HUES64 (cell line): ENCODE measurements around the gene DGKD.

Experiments used
- H3K27ac ChIP-seq: 2 replicates; pipeline ENCODE4 v1.7.0; 2013; ENCODE audit warnings: low read depth, low read length, inconsistent platforms
- H3K27me3 ChIP-seq: 2 replicates; pipeline ENCODE4 v1.6.1; 2013; ENCODE audit warnings: mild to moderate bottlenecking, low read length; ENCODE audit not compliant: insufficient read depth
- H3K36me3 ChIP-seq: 2 replicates; pipeline ENCODE4 v1.6.1; 2013; ENCODE audit warnings: mild to moderate bottlenecking, low read length; ENCODE audit not compliant: insufficient read depth
- H3K4me1 ChIP-seq: 2 replicates; pipeline ENCODE4 v1.6.1; 2013; ENCODE audit warnings: mild to moderate bottlenecking, low read length, moderate library complexity; ENCODE audit not compliant: insufficient read depth
- H3K4me3 ChIP-seq: 2 replicates; pipeline ENCODE4 v1.5.1; 2013; ENCODE audit warnings: mild to moderate bottlenecking, low read length, moderate library complexity
- H3K9ac ChIP-seq: 2 replicates; pipeline ENCODE4 v1.6.1; 2013; ENCODE audit warnings: mild to moderate bottlenecking, low read depth, low read length
- H3K9me3 ChIP-seq: 2 replicates; pipeline ENCODE4 v1.6.1; 2013; ENCODE audit warnings: low read depth, low read length; ENCODE audit not compliant: insufficient read depth
- WGBS: fragments of 150-250, 120-280 bp; methylation state at CpG from one replicate; pipeline ENCODE4 v1.1.7; 2013; ENCODE audit warnings: missing lambda C conversion rate; 5-methylcytosine and 5-hydroxymethylcytosine counted together

The DGKD gene

GRCh38 chr2:233422050-233422639 is 67.9 kb downstream of the DGKD start:
- Histone ChIP-seq H3K36me3 (no peaks in the 10 kb centered on the region), H3K9ac (no peak overlapping the region), H3K27ac (no peak overlapping the region), H3K27me3 (no peaks in the 10 kb centered on the region), H3K9me3 (no peaks in the 10 kb centered on the region), H3K4me1 (peaks cover 15% of the 10 kb centered on the region), H3K4me3 (no peak overlapping the region)
- 92% methylated on average over 13 of the region's 13 CpGs for WGBS

GRCh38 chr2:233422649-233423551 is 68.6 kb downstream of the DGKD start:
- 95% methylated on average over 12 of the region's 12 CpGs for WGBS
- Histone ChIP-seq H3K27me3 (no peaks in the 10 kb centered on the region), H3K9me3 (no peaks in the 10 kb centered on the region), H3K4me1 (peaks cover 15% of the 10 kb centered on the region), H3K36me3 (no peaks in the 10 kb centered on the region), H3K9ac (no peak overlapping the region), H3K27ac (no peak overlapping the region), H3K4me3 (no peak overlapping the region)

- Histone ChIP-seq H3K4me1 (peaks cover 15% of the 10 kb centered on the region), H3K27me3 (no peaks in the 10 kb centered on the region), H3K9ac (no peak overlapping the region), H3K36me3 (no peaks in the 10 kb centered on the region), H3K27ac (no peak overlapping the region), H3K4me3 (no peak overlapping the region), H3K9me3 (no peaks in the 10 kb centered on the region)
- WGBS = 91% methylated on average over 6 of the region's 6 CpGs
Observed at GRCh38 chr2:233423552-233423860, 69.2 kb downstream of the DGKD start.

- no peak overlapping the region for H3K27ac ChIP-seq
Observed at GRCh38 chr2:233424154-233424951, 70.1 kb downstream of the DGKD start.

DNA sequence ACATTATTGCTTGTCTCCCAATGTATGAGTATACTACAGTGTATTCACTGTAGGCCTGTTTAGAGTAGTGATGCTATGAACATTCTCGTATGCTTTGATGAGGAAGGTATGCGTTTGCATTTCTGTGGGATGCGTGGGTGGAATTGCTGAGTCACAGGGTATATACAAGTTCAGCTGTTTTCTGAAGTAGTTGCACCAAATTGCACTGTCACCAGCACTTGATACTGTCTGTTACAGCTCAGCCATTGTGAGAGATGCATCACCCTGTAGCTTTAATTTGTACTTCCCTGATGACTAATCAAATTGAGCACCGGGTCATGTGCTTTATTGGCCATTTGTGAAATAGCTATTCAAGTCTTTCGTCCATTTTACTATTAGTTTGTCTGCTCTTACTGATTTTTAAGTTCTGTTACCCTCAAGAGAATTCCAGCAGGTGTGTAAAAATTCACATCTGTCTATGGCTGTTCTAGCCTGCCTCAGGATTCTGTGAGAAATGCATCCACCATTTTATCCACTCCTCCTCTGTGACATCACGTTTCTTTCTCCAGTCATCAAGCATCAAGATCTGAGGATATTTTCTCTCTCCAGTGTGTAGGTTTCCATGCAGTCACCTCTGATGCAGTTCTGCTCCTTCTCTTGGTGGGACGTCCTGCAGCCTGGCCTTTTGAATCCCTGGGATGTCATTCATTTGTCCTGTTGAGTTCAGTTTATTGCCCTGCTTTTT is 72.5 kb downstream of the DGKD start:
- 94% methylated on average over 7 of the region's 7 CpGs for WGBS
- H3K9me3 ChIP-seq = no peaks in the 10 kb centered on the region
- no peaks in the 10 kb centered on the region for H3K4me1 ChIP-seq
- H3K27me3 ChIP-seq = no peaks in the 10 kb centered on the region
- H3K9ac ChIP-seq = no peak overlapping the region
- H3K36me3 ChIP-seq = no peaks in the 10 kb centered on the region
- no peak overlapping the region for H3K27ac ChIP-seq
- H3K4me3 ChIP-seq = no peak overlapping the region

More at GRCh38 chr2:233424154-233424951, 70.1 kb downstream of the DGKD start:
- Histone ChIP-seq H3K36me3 (no peaks in the 10 kb centered on the region), H3K9ac (no peak overlapping the region), H3K9me3 (no peaks in the 10 kb centered on the region), H3K27me3 (no peaks in the 10 kb centered on the region), H3K4me1 (peaks cover 11% of the 10 kb centered on the region), H3K4me3 (no peak overlapping the region)
- WGBS = 94% methylated on average over 16 of the region's 16 CpGs

DNA sequence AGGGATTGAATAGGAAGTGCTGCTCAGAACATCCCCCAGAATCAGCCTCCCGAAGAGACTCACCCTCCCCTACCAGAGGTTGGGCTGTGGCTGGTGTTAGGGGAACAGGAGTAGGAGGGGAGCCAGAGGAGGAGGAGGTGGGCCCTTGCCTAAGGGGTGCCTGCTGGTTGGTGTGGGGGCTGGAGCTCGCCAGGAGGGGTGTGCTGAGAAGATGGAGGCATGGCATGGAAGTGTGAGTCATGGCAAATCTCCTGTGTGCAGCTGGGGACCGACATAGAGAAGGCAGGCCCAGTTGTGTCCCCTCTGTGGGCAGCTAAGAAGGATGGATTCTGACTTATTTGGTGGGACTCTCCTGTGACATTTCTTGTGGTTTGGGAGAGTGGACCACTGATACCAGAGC is 73.7 kb downstream of the DGKD start:
- 88% methylated on average over 2 of the region's 3 CpGs for WGBS

GRCh38 chr2:233428438-233428837 is 74.1 kb downstream of the DGKD start:
- no peak overlapping the region for H3K9ac ChIP-seq
- no peaks in the 10 kb centered on the region for H3K27me3 ChIP-seq
- no peaks in the 10 kb centered on the region for H3K4me1 ChIP-seq
- H3K27ac ChIP-seq = no peak overlapping the region
- no peaks in the 10 kb centered on the region for H3K9me3 ChIP-seq
- H3K36me3 ChIP-seq = no peaks in the 10 kb centered on the region
- H3K4me3 ChIP-seq = no peak overlapping the region
- WGBS = 96% methylated on average over 7 of the region's 7 CpGs

More for the DNA sequence above, 73.7 kb downstream of the DGKD start:
- Histone ChIP-seq H3K4me1 (no peaks in the 10 kb centered on the region), H3K9me3 (no peaks in the 10 kb centered on the region), H3K27me3 (no peaks in the 10 kb centered on the region), H3K4me3 (no peak overlapping the region), H3K9ac (no peak overlapping the region), H3K36me3 (no peaks in the 10 kb centered on the region), H3K27ac (no peak overlapping the region)

DNA sequence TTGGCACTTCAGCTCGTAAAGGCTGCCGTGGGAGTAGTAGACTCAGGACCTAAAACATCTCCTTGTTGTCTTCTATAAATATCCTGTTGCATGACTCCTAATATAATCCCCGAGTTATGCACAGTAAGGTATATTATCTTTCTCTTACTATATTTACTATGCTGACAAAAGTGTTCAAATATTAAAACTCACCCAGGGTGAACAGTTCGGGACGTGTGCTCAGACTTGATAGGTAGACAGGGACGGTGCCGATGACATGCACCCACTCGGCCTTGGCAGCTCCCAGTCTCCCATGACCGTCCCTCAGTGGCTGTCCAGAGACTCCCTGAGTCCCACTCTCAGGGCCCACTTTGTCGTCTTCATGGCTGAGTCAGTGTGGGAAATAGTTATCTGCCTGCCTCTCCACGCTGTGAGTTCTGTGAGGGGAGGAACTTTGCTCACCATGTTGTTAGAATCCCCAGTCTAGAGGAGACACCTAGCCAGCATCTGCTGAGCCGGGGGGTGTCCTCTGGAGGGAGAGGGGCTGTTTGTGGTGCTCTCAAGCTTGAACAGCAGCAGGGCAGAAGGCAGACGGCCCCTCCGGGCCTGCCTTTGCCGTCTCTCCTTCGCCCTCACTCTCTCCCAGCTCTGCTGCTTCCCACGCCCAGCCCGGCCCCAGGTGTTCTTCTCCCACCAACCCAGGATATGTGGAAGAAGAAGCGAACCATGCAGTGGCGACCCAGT is 75.0 kb downstream of the DGKD start:
- 92% methylated on average over 19 of the region's 20 CpGs for WGBS
- no peak overlapping the region for H3K27ac ChIP-seq
- H3K4me1 ChIP-seq = no peaks in the 10 kb centered on the region
- H3K36me3 ChIP-seq = no peaks in the 10 kb centered on the region
- no peak overlapping the region for H3K4me3 ChIP-seq
- no peaks in the 10 kb centered on the region for H3K9me3 ChIP-seq
- H3K27me3 ChIP-seq = no peaks in the 10 kb centered on the region
- H3K9ac ChIP-seq = no peak overlapping the region

GRCh38 chr2:233430081-233430480 is 75.8 kb downstream of the DGKD start:
- no peak overlapping the region for H3K27ac ChIP-seq

GRCh38 chr2:233430651-233431050 is 76.4 kb downstream of the DGKD start:
- H3K36me3 ChIP-seq = no peaks in the 10 kb centered on the region
- no peaks in the 10 kb centered on the region for H3K27me3 ChIP-seq
- no peak overlapping the region for H3K27ac ChIP-seq
- no peak overlapping the region for H3K4me3 ChIP-seq
- H3K4me1 ChIP-seq = no peaks in the 10 kb centered on the region
- H3K9ac ChIP-seq = no peak overlapping the region
- H3K9me3 ChIP-seq = no peaks in the 10 kb centered on the region
- no CpG with 5 or more reads among the region's 1 CpG for WGBS

More at GRCh38 chr2:233430081-233430480, 75.8 kb downstream of the DGKD start:
- H3K9ac ChIP-seq = no peak overlapping the region
- no peaks in the 10 kb centered on the region for H3K9me3 ChIP-seq
- 96% methylated on average over 4 of the region's 4 CpGs for WGBS
- no peak overlapping the region for H3K4me3 ChIP-seq
- H3K4me1 ChIP-seq = no peaks in the 10 kb centered on the region
- no peaks in the 10 kb centered on the region for H3K36me3 ChIP-seq
- H3K27me3 ChIP-seq = no peaks in the 10 kb centered on the region
